ENCODE data around the gene MCF2L. TPM values are rescaled to one million over a fixed set of nuclear protein-coding genes. Genes with fewer than 3 reads are reported as not detected.

The MCF2L gene
- total RNA-seq, 2 experiments from 2014 or later, result 2.8 to 16.4 TPM

DNA sequence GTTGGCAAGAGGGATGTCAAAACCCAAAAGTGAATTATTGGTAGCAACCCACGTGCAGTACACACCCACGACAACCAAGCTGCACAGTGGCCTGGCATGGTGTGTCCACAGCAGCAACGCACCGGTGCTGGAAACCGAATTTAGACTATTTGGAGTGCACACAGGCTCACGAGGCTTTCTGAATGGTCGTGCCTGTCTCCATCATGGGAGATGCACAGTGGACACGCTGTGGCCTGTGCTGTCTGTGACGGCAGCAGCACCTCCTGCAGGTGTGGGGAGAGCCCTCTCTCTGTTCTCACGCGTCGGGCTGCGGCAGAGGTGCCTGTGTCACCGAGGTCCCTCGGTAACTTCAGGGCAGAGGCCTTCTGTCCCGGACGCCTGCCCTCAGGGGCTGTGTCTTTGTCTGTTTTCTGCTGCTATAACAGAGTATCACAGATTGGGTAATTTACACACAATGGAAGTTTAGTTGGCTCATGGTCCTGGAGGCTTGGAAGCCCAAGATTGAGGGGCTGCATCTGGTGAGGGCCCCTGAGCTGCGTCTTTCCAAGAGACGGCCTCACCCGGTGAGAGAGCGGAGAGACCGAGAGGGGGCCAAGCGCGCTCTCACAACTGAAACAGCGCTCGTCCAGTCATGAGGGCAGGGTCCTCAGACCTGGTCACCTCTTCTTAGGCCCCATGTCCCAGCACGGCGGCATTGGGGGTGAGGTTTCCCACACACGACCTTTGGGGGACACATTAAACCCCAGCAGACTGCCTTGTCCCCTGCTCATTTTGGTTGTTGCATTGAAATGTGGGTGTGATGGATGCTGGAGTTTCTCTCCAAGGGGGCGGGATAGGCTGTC lies 9.1 kb upstream of the MCF2L start:
- intact Hi-C loops (cut with micrococcal nuclease; ENCODE audit: unreplicated experiment), result no loop called here
- H2AFZ ChIP-seq (ENCODE audit: low read length), result no peak overlapping the region
- no TSS peak for BruUV-seq (replicated peaks)
- H3K9me3 ChIP-seq (ENCODE audit: low read length), result no peaks in the 10 kb centered on the region
- no peak for DNase-seq (ENCODE audit: low spot score)
- no peak for TF ChIP-seq EZH2phosphoT487 (IDR thresholded peaks at IDR 0.05; ENCODE audit: borderline replicate concordance, low read depth, low read length)
- TF ChIP-seq, protein P1, sequence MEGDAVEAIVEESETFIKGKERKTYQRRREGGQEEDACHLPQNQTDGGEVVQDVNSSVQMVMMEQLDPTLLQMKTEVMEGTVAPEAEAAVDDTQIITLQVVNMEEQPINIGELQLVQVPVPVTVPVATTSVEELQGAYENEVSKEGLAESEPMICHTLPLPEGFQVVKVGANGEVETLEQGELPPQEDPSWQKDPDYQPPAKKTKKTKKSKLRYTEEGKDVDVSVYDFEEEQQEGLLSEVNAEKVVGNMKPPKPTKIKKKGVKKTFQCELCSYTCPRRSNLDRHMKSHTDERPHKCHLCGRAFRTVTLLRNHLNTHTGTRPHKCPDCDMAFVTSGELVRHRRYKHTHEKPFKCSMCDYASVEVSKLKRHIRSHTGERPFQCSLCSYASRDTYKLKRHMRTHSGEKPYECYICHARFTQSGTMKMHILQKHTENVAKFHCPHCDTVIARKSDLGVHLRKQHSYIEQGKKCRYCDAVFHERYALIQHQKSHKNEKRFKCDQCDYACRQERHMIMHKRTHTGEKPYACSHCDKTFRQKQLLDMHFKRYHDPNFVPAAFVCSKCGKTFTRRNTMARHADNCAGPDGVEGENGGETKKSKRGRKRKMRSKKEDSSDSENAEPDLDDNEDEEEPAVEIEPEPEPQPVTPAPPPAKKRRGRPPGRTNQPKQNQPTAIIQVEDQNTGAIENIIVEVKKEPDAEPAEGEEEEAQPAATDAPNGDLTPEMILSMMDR (conservative IDR thresholded peaks at IDR 0.05; ENCODE audit: low read length), result no peak
- H3K9me2 ChIP-seq (ENCODE audit: insufficient read depth, low read length), result no peaks in the 10 kb centered on the region
- no peaks in the 10 kb centered on the region for H3K79me2 ChIP-seq (ENCODE audit: insufficient read depth, low read depth, low read length)
- ChIA-PET CTCF (ENCODE audit: unreplicated experiment) (no interaction called here), POLR2A (no interaction called here)
- H3K4me3 ChIP-seq (ENCODE audit: low read depth, low read length, poor library complexity, severe bottlenecking), result no peak overlapping the region
- H3K4me1 ChIP-seq (ENCODE audit: insufficient read depth, low read length, poor library complexity, severe bottlenecking), result no peaks in the 10 kb centered on the region
- H4K20me1 ChIP-seq (ENCODE audit: insufficient read depth, low read length), result no peaks in the 10 kb centered on the region
- no peak overlapping the region for H3K27ac ChIP-seq (ENCODE audit: low read depth, low read length, poor library complexity, severe bottlenecking)
- H3K4me2 ChIP-seq (ENCODE audit: low read length), result no peak overlapping the region
- no peaks in the 10 kb centered on the region for H3K36me3 ChIP-seq (ENCODE audit: insufficient read depth, low read length)

GRCh38 chr13:112960706-112961105 lies 8.3 kb upstream of the MCF2L start:
- Histone ChIP-seq H3K4me1 (ENCODE audit: insufficient read depth, low read length, poor library complexity, severe bottlenecking) (no peaks in the 10 kb centered on the region), H3K27ac (ENCODE audit: low read depth, low read length, poor library complexity, severe bottlenecking) (no peak overlapping the region), H3K4me2 (ENCODE audit: low read length) (no peak overlapping the region), H3K79me2 (ENCODE audit: insufficient read depth, low read depth, low read length) (no peaks in the 10 kb centered on the region), H4K20me1 (ENCODE audit: insufficient read depth, low read length) (no peaks in the 10 kb centered on the region), H3K4me3 (ENCODE audit: low read depth, low read length, poor library complexity, severe bottlenecking) (no peak overlapping the region), H3K9me3 (ENCODE audit: low read length) (no peaks in the 10 kb centered on the region), H3K9me2 (ENCODE audit: insufficient read depth, low read length) (no peaks in the 10 kb centered on the region), H3K36me3 (ENCODE audit: insufficient read depth, low read length) (no peaks in the 10 kb centered on the region), H2AFZ (ENCODE audit: low read length) (no peak overlapping the region)
- no TSS peak for BruUV-seq (replicated peaks)
- intact Hi-C loops (cut with micrococcal nuclease; ENCODE audit: unreplicated experiment), result no loop called here
- ChIA-PET POLR2A (no interaction called here), CTCF (ENCODE audit: unreplicated experiment) (no interaction called here)
- DNase-seq (ENCODE audit: low spot score), result no peak
- TF ChIP-seq EZH2phosphoT487 (IDR thresholded peaks at IDR 0.05; ENCODE audit: borderline replicate concordance, low read depth, low read length), result no peak
- TF ChIP-seq, protein P1 (conservative IDR thresholded peaks at IDR 0.05; ENCODE audit: low read length), result no peak

Measured in OCI-LY7 (cell line).